Panc1 (cell line): ENCODE measurements around the gene GRM1. TPM values are rescaled to one million over a fixed set of nuclear protein-coding genes. Genes with fewer than 3 reads are reported as not detected.

Experiments used
- ATAC-seq: fragments of 200-7000 bp; cut with Tn5 transposase; 2 replicates; pipeline ENCODE4 v1.9.1; 2020; ENCODE audit warnings: mild to moderate bottlenecking, moderate library complexity
- BruUV-seq: library from RNA; stranded (reverse); fragments of 400-500 nt; replicated peaks from 2 replicates; lab custom pipeline; 2021; lab: Mats Ljungman, UMichigan
- CTCF ChIA-PET: fragments of 300-600 bp; sonication (Branson Sonifier 250); formaldehyde crosslinking; loops from one replicate; lab custom pipeline; 2022; ENCODE audit warnings: antibody characterized with exemption; lab: Charles Lee
- POLR2A ChIA-PET: fragments of 300-600 bp; sonication (Branson Sonifier 250); formaldehyde crosslinking; loops from one replicate; lab custom pipeline; 2022; ENCODE audit warnings: antibody characterized with exemption; lab: Charles Lee
- DNase-seq: peaks from one replicate; pipeline ENCODE4 v3.0.0-alpha.2; 2010; ENCODE audit warnings: low read depth, low spot score
- H3K27ac ChIP-seq: 2 replicates; pipeline ENCODE4 v1.5.1; 2011; ENCODE audit warnings: mild to moderate bottlenecking, low read length, inconsistent platforms
- H3K27me3 ChIP-seq: fragments of 200-500 bp; sonication (Bioruptor generic); 2 replicates; pipeline ENCODE4 v1.6.0; 2014; ENCODE audit warnings: low read length, inconsistent platforms; ENCODE audit not compliant: control insufficient read depth, insufficient read depth
- H3K36me3 ChIP-seq: fragments of 200-500 bp; sonication (Bioruptor generic); 2 replicates; pipeline ENCODE4 v1.5.1; 2014; ENCODE audit warnings: inconsistent platforms, mild to moderate bottlenecking, low read length, moderate library complexity; ENCODE audit not compliant: control insufficient read depth, insufficient read depth
- H3K4me1 ChIP-seq: 2 replicates; pipeline ENCODE4 v1.5.1; 2011; ENCODE audit warnings: inconsistent platforms, mild to moderate bottlenecking, low read length, moderate library complexity; ENCODE audit not compliant: control insufficient read depth, insufficient read depth
- H3K4me3 ChIP-seq, 2 experiments: 2 replicates each; pipeline ENCODE4 v1.5.1; 2011 to 2012; ENCODE audit warnings: low read depth in 2 of 2, low read length in 2 of 2, mild to moderate bottlenecking in 2 of 2, inconsistent platforms in 1 of 2, moderate library complexity in 1 of 2
- H3K9me3 ChIP-seq: fragments of 200-500 bp; sonication (Bioruptor generic); 2 replicates; pipeline ENCODE4 v1.5.1; 2014; ENCODE audit warnings: low read depth, mild to moderate bottlenecking, inconsistent platforms, low read length, moderate library complexity; ENCODE audit not compliant: control insufficient read depth, insufficient read depth
- POLR2AphosphoS5 ChIP-seq: IDR thresholded peaks from 2 replicates; pipeline ENCODE4 v1.6.1; 2012; ENCODE audit warnings: mild to moderate bottlenecking, low read depth, low read length, moderate library complexity
- SIN3A ChIP-seq: IDR thresholded peaks from 2 replicates; pipeline ENCODE4 v1.6.1; 2012; ENCODE audit warnings: low read depth, mild to moderate bottlenecking, low read length, moderate library complexity, borderline replicate concordance; ENCODE audit not compliant: insufficient read depth
- TCF7L2 ChIP-seq: IDR thresholded peaks from 2 replicates; pipeline ENCODE4 v1.6.1; 2011; ENCODE audit warnings: mild to moderate bottlenecking, low read depth, low read length, inconsistent platforms
- in situ Hi-C: cut with HindIII; loops from 2 replicates; pipeline ENCODE4 v1.10.0; 2016; ENCODE audit warnings: low sequenced_read_pairs, low pct_unique_long_range_greater_than_20kb
- intact Hi-C: fragments of 100-400 bp; cut with micrococcal nuclease; formaldehyde crosslinking; loops from one replicate; pipeline ENCODE4 v1.10.0; 2022; ENCODE audit not compliant: unreplicated experiment
- total RNA-seq: library from RNA; stranded (reverse); gene quantifications from one replicate; pipeline ENCODE4 v1.2.1, GENCODE V29; 2021; ENCODE audit not compliant: unreplicated experiment
- TF ChIP-seq, protein P1 (sequence below): fragments of 450-650 bp; IDR thresholded peaks from 2 replicates; pipeline ENCODE4 v1.5.1; 2017; ENCODE audit warnings: mild to moderate bottlenecking
- TF ChIP-seq, protein P2 (sequence below), 2 experiments: IDR thresholded peaks; 2 replicates each; pipeline ENCODE4 v1.6.1; 2011 to 2012; ENCODE audit warnings: low read depth in 2 of 2, control low read depth in 1 of 2, low read length in 1 of 2, mild to moderate bottlenecking in 1 of 2, moderate library complexity in 1 of 2; ENCODE audit not compliant: insufficient read depth in 1 of 2

The GRM1 gene
- total RNA-seq, 1 experiment from 2014 or later = not detected

DNA sequence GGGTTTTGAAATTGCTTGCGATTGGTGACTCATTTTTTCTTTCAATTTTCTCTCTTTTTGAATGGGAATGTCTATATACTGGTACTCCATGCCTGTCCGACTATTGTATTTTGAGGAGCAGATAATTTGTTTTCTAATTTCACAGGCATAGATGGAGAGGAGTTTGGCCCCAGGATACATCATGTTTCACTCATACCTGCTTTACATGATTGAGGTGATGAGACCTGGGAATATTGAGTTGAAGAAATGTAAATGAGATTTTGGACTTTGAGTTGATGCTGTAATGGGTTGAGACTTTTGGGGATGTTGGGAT is 261.7 kb downstream of the GRM1 start:
- no peak for DNase-seq
- intact Hi-C loops = no loop called here
- BruUV-seq = no TSS peak

DNA sequence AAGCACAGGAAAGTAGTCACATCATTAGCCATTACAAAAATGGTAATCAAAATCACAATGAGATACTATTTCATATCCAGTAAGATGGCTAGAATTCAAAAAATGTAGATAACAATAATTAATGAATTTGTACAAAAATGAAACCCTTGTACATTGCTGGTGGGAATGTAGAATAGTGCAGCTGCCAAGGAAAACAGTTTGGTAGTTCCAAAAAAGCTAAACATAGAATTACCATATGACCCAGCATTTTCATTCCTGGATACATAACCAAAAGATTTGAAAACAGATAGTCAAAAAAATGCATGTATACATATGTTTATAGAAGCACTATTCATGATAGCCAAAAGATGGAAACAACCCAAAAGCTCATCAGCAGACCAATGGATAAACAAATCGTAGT is 263.6 kb downstream of the GRM1 start:
- POLR2A ChIA-PET = no interaction called here
- H3K4me1 ChIP-seq = no peaks in the 10 kb centered on the region
- intact Hi-C loops = no loop called here

More for the DNA sequence above, 261.7 kb downstream of the GRM1 start:
- H3K4me1 ChIP-seq = no peaks in the 10 kb centered on the region
- no peaks in the 10 kb centered on the region for H3K9me3 ChIP-seq
- in situ Hi-C loops = no loop called here
- ChIA-PET CTCF (no interaction called here), POLR2A (no interaction called here)
- H3K36me3 ChIP-seq = no peaks in the 10 kb centered on the region
- no peak for ATAC-seq
- H3K4me3 ChIP-seq = no peak overlapping the region
- TF ChIP-seq POLR2AphosphoS5 = no peak
- no peak for TF ChIP-seq SIN3A
- TF ChIP-seq TCF7L2 = no peak
- TF ChIP-seq, protein P1, sequence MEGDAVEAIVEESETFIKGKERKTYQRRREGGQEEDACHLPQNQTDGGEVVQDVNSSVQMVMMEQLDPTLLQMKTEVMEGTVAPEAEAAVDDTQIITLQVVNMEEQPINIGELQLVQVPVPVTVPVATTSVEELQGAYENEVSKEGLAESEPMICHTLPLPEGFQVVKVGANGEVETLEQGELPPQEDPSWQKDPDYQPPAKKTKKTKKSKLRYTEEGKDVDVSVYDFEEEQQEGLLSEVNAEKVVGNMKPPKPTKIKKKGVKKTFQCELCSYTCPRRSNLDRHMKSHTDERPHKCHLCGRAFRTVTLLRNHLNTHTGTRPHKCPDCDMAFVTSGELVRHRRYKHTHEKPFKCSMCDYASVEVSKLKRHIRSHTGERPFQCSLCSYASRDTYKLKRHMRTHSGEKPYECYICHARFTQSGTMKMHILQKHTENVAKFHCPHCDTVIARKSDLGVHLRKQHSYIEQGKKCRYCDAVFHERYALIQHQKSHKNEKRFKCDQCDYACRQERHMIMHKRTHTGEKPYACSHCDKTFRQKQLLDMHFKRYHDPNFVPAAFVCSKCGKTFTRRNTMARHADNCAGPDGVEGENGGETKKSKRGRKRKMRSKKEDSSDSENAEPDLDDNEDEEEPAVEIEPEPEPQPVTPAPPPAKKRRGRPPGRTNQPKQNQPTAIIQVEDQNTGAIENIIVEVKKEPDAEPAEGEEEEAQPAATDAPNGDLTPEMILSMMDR = no peak
- TF ChIP-seq, protein P2, sequence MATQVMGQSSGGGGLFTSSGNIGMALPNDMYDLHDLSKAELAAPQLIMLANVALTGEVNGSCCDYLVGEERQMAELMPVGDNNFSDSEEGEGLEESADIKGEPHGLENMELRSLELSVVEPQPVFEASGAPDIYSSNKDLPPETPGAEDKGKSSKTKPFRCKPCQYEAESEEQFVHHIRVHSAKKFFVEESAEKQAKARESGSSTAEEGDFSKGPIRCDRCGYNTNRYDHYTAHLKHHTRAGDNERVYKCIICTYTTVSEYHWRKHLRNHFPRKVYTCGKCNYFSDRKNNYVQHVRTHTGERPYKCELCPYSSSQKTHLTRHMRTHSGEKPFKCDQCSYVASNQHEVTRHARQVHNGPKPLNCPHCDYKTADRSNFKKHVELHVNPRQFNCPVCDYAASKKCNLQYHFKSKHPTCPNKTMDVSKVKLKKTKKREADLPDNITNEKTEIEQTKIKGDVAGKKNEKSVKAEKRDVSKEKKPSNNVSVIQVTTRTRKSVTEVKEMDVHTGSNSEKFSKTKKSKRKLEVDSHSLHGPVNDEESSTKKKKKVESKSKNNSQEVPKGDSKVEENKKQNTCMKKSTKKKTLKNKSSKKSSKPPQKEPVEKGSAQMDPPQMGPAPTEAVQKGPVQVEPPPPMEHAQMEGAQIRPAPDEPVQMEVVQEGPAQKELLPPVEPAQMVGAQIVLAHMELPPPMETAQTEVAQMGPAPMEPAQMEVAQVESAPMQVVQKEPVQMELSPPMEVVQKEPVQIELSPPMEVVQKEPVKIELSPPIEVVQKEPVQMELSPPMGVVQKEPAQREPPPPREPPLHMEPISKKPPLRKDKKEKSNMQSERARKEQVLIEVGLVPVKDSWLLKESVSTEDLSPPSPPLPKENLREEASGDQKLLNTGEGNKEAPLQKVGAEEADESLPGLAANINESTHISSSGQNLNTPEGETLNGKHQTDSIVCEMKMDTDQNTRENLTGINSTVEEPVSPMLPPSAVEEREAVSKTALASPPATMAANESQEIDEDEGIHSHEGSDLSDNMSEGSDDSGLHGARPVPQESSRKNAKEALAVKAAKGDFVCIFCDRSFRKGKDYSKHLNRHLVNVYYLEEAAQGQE (IDR thresholded peaks at IDR 0.05; ENCODE audit: insufficient read depth in 1 of 2, low read depth in 2 of 2, low read length in 1 of 2) = no peak
- H3K27ac ChIP-seq = no peak overlapping the region
- H3K27me3 ChIP-seq = no peaks in the 10 kb centered on the region

More for the DNA sequence above, 263.6 kb downstream of the GRM1 start:
- CTCF ChIA-PET = no interaction called here
- DNase-seq = no peak
- H3K9me3 ChIP-seq = no peaks in the 10 kb centered on the region
- in situ Hi-C loops = no loop called here
- no peaks in the 10 kb centered on the region for H3K27me3 ChIP-seq
- H3K27ac ChIP-seq = no peak overlapping the region
- BruUV-seq = no TSS peak
- H3K36me3 ChIP-seq = no peaks in the 10 kb centered on the region
- ATAC-seq = no peak
- H3K4me3 ChIP-seq = no peak overlapping the region
- TF ChIP-seq TCF7L2 (no peak), SIN3A (no peak), POLR2AphosphoS5 (no peak)
- TF ChIP-seq, protein P1 = no peak
- TF ChIP-seq, protein P2 (IDR thresholded peaks at IDR 0.05; ENCODE audit: insufficient read depth in 1 of 2, low read depth in 2 of 2, low read length in 1 of 2) = no peak
